ENCODE results near the gene ADGRG1.

DNA sequence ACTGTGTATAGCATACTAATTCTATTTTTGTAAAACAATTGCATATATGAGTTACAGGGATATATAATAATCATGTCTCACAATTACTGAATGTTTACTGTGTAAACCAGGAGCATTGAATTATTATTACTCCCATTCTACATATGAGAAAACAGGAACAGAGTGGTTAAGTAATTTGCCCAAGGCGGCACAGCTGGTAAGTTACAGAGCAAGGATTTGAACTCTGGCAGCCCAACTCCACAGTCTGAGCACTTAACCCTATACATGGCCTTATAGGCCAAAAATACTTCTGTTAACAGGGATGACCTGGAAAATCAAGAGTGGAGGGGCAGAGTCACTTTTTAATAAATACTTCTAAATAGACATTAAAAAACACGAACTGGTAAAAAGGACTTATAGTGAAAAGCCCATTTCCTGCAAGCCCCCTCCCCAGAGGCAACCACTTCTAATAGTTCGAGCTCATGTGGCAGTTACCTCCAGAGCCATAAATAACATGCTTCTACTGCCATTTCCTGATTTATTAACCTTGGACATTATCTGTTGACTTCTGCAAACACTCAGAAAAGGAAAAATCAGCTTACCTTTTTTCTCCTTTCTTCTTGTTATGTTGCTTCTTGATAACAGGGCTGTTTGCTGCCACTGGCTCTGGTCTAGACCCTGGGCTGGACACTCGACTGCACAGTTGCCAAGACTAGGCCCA, 22.1 kb upstream of the ADGRG1 start:
- TF ChIP-seq ZNF792 (tag by site-specific recombination; IDR thresholded peaks at IDR 0.05) (no peak), SETDB1 (IDR thresholded peaks at IDR 0.05; ENCODE audit: insufficient read length, low read length) (no peak), OVOL3 (tag by site-specific recombination; IDR thresholded peaks at IDR 0.05) (no peak), ZNF175 (tag by site-specific recombination; IDR thresholded peaks at IDR 0.05) (no peak), SP2 (tag by site-specific recombination; IDR thresholded peaks at IDR 0.05) (no peak), ZSCAN16 (tag by site-specific recombination; IDR thresholded peaks at IDR 0.05) (no peak)
- TF ChIP-seq, protein P1, sequence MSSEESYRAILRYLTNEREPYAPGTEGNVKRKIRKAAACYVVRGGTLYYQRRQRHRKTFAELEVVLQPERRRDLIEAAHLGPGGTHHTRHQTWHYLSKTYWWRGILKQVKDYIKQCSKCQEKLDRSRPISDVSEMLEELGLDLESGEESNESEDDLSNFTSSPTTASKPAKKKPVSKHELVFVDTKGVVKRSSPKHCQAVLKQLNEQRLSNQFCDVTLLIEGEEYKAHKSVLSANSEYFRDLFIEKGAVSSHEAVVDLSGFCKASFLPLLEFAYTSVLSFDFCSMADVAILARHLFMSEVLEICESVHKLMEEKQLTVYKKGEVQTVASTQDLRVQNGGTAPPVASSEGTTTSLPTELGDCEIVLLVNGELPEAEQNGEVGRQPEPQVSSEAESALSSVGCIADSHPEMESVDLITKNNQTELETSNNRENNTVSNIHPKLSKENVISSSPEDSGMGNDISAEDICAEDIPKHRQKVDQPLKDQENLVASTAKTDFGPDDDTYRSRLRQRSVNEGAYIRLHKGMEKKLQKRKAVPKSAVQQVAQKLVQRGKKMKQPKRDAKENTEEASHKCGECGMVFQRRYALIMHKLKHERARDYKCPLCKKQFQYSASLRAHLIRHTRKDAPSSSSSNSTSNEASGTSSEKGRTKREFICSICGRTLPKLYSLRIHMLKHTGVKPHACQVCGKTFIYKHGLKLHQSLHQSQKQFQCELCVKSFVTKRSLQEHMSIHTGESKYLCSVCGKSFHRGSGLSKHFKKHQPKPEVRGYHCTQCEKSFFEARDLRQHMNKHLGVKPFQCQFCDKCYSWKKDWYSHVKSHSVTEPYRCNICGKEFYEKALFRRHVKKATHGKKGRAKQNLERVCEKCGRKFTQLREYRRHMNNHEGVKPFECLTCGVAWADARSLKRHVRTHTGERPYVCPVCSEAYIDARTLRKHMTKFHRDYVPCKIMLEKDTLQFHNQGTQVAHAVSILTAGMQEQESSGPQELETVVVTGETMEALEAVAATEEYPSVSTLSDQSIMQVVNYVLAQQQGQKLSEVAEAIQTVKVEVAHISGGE (tag by site-specific recombination; conservative IDR thresholded peaks at IDR 0.05; ENCODE audit: low read depth), result no peak
- TF ChIP-seq, protein P2, sequence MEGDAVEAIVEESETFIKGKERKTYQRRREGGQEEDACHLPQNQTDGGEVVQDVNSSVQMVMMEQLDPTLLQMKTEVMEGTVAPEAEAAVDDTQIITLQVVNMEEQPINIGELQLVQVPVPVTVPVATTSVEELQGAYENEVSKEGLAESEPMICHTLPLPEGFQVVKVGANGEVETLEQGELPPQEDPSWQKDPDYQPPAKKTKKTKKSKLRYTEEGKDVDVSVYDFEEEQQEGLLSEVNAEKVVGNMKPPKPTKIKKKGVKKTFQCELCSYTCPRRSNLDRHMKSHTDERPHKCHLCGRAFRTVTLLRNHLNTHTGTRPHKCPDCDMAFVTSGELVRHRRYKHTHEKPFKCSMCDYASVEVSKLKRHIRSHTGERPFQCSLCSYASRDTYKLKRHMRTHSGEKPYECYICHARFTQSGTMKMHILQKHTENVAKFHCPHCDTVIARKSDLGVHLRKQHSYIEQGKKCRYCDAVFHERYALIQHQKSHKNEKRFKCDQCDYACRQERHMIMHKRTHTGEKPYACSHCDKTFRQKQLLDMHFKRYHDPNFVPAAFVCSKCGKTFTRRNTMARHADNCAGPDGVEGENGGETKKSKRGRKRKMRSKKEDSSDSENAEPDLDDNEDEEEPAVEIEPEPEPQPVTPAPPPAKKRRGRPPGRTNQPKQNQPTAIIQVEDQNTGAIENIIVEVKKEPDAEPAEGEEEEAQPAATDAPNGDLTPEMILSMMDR (tag by site-specific recombination; IDR thresholded peaks at IDR 0.05), result no peak
- TF ChIP-seq, protein P3, sequence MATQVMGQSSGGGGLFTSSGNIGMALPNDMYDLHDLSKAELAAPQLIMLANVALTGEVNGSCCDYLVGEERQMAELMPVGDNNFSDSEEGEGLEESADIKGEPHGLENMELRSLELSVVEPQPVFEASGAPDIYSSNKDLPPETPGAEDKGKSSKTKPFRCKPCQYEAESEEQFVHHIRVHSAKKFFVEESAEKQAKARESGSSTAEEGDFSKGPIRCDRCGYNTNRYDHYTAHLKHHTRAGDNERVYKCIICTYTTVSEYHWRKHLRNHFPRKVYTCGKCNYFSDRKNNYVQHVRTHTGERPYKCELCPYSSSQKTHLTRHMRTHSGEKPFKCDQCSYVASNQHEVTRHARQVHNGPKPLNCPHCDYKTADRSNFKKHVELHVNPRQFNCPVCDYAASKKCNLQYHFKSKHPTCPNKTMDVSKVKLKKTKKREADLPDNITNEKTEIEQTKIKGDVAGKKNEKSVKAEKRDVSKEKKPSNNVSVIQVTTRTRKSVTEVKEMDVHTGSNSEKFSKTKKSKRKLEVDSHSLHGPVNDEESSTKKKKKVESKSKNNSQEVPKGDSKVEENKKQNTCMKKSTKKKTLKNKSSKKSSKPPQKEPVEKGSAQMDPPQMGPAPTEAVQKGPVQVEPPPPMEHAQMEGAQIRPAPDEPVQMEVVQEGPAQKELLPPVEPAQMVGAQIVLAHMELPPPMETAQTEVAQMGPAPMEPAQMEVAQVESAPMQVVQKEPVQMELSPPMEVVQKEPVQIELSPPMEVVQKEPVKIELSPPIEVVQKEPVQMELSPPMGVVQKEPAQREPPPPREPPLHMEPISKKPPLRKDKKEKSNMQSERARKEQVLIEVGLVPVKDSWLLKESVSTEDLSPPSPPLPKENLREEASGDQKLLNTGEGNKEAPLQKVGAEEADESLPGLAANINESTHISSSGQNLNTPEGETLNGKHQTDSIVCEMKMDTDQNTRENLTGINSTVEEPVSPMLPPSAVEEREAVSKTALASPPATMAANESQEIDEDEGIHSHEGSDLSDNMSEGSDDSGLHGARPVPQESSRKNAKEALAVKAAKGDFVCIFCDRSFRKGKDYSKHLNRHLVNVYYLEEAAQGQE (tag by site-specific recombination; IDR thresholded peaks at IDR 0.05), result no peak
- TF ChIP-seq, protein P4, sequence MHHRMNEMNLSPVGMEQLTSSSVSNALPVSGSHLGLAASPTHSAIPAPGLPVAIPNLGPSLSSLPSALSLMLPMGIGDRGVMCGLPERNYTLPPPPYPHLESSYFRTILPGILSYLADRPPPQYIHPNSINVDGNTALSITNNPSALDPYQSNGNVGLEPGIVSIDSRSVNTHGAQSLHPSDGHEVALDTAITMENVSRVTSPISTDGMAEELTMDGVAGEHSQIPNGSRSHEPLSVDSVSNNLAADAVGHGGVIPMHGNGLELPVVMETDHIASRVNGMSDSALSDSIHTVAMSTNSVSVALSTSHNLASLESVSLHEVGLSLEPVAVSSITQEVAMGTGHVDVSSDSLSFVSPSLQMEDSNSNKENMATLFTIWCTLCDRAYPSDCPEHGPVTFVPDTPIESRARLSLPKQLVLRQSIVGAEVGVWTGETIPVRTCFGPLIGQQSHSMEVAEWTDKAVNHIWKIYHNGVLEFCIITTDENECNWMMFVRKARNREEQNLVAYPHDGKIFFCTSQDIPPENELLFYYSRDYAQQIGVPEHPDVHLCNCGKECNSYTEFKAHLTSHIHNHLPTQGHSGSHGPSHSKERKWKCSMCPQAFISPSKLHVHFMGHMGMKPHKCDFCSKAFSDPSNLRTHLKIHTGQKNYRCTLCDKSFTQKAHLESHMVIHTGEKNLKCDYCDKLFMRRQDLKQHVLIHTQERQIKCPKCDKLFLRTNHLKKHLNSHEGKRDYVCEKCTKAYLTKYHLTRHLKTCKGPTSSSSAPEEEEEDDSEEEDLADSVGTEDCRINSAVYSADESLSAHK (tag by site-specific recombination; IDR thresholded peaks at IDR 0.05), result no peak
